NCI-H146 treated with DMSO at 0.1 percent for 48 hours (cell line): ENCODE measurements around the gene FLNB.

Experiments used
- DNase-seq: peaks from one replicate; lab custom pipeline; 2025; ENCODE audit not compliant: unreplicated experiment; lab: John Stamatoyannopoulos, UW

FLNB gene

GRCh38 chr3:58157700-58158099, 149.5 kb downstream of the FLNB start:
- DNase-seq = no peak

GRCh38 chr3:58158442-58159153, 150.4 kb downstream of the FLNB start:
- no peak for DNase-seq

DNA sequence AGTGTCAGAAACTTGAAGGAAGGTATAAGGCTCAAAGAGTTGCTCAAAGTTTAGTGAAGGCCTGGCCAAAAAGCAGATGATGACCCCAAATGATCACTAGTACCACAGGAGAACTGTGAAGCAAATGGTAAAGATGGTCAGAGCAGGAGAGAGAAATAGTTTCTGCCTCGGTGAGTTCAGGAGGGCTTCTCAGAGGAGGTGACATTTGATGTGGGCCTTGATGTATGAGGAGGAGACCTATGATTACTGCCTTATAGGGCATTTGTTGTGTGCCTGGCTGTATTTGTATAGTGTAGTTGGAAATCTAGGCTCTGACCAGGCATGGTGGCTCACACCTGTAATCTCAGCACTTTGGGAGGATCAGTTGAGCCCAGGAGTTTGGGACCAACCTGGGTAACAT, 152.2 kb downstream of the FLNB start:
- no peak for DNase-seq

GRCh38 chr3:58161435-58162398, 153.5 kb downstream of the FLNB start:
- no peak for DNase-seq

DNA sequence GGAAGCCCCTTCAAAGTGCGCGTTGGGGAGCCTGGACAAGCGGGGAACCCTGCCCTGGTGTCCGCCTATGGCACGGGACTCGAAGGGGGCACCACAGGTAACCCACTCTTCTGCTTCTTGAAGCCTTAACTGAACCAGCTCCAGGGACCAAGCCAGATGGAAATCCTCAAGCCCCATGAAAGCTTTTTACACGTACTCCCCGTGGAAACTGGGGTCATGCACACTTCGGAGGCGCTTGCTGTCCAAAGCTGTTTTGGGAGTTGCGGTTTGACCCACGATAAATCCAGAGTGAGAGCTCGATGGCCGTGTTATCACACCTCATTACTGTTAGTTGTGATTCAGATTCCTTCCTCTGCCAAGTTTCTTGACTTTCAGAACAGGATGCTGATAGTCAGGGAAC, 155.0 kb downstream of the FLNB start:
- no peak for DNase-seq

- DNase-seq = peak; percentile 65
These were observed 156.1 kb downstream of the FLNB start for GRCh38 chr3:58164199-58164879.

DNA sequence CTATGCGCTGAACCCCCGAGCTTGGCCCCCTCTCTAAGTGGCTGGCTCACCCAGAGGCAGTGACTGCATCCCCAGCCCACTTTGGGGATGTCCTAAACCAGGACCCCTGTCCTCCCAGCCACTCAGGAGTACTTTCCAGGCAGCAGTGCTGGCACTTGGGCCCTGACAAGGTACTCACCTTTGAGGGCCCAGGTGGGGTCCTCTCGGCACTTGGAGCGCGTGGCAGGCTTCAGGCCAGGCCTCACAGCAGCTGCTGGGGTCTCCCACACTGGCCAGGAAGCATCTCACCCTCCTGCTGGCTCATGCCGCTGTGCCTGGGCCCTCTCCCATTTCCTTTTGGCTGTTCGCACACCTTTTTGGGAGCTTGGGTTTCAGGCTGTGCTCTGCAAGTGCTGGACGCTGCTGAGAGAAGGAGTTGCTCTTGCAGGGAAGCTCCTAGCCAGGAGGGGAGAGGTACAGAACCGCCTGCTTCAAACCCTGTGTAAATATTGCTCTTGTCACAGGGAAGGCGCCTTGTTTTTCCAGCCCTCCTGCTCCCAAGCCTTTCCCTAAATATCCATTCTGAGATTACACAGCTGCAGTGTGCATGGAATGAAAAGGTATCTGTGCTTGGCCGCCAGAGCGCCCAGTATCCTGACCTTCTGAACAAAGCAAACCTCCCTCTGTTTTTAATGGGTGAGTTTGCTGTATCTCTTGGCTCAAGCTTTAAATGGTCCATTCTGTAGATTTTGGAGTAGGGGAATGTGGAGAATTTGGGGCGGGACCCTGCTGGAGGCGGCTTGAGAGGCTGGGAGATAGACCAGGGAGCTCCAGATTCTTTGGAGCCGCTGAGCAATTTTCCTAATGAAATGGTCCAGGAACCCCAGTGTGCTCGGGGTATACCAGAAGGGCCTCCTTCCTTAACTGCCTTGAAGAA, 156.9 kb downstream of the FLNB start:
- peak; percentile 43 for DNase-seq

DNA sequence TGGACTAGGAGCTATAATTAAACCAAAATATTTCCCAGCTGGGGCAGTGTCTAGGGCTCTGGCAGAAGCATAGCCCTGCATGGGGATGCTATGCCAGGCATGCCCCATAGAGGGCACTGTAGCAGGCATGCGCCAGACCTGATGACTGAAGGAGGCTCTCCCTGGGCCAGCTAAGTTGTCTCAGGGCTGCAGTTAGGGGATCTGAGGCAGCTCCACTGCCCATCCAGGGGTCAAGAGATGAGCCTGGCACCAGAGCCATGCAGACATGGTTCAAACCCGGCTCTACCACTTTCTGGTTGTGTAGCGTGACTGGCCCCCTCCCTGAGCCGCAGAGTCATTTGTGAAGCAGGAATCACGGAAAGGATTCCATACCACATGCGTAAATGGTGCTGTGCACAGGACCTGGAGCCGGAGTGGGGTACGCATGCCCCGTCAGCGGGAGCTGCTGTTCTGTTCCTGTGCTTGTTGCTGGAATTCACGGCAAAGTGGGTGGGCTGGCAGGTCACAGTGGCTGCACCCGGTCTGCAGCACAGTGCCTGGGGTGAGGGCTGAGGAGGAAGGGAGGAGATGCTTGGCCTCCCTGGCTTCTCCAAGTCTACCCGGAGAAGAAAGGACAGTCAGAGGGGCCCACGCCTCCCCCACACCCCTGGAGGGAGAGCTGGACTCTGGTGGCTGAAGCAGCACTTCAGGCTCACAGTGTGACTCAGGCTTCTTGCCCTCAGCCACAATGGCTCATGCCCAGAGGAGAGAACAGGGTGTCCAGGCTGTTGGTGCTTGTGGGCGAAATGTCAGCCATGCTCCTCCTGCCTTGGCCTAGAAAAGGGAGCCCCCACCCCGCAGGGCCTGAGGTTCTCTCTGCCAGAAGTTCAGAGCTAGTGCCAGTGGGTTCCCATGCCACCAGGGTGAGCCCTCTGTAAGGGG, 159.5 kb downstream of the FLNB start:
- peak; percentile 1 for DNase-seq

GRCh38 chr3:58168498-58168897, 160.3 kb downstream of the FLNB start:
- DNase-seq = no peak

DNA sequence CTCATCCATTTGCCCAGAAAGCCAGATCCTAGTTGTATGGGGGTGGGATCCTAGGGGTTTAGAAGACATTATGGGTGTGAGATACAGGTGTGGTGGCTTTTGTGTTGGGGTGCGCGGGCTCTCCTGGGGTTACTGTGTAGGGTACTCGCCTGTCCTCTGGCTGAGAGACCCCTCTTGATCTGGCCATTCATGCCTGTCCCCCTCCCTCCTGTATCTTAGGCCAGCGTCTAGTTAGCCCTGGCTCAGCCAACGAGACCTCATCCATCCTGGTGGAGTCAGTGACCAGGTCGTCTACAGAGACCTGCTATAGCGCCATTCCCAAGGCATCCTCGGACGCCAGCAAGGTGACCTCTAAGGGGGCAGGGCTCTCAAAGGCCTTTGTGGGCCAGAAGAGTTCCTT, 161.1 kb downstream of the FLNB start:
- no peak for DNase-seq

DNA sequence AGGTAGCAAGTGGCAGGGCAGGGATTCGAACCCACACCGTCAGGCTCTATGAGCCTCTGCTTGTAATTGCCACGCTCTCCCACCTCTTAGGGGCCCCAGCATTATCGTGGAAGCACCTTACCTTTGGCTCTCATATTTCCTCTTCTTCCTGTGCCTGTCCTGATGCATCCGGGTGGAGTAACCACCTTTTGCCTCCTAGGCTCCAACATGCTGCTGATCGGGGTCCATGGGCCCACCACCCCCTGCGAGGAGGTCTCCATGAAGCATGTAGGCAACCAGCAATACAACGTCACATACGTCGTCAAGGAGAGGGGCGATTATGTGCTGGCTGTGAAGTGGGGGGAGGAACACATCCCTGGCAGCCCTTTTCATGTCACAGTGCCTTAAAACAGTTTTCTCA, 162.2 kb downstream of the FLNB start:
- DNase-seq = no peak

DNA sequence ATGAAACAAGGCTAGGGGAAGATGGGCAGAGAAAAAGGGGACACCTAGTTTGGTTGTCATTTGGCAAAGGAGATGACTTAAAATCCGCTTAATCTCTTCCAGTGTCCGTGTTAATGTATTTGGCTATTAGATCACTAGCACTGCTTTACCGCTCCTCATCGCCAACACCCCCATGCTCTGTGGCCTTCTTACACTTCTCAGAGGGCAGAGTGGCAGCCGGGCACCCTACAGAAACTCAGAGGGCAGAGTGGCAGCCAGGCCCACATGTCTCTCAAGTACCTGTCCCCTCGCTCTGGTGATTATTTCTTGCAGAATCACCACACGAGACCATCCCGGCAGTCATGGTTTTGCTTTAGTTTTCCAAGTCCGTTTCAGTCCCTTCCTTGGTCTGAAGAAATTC, 162.9 kb downstream of the FLNB start:
- no peak for DNase-seq

- peak; percentile 18 for DNase-seq
These were observed 164.9 kb downstream of the FLNB start for GRCh38 chr3:58173029-58173668.

- peak; percentile 8 for DNase-seq
These were observed 165.6 kb downstream of the FLNB start for GRCh38 chr3:58173669-58174398.

DNA sequence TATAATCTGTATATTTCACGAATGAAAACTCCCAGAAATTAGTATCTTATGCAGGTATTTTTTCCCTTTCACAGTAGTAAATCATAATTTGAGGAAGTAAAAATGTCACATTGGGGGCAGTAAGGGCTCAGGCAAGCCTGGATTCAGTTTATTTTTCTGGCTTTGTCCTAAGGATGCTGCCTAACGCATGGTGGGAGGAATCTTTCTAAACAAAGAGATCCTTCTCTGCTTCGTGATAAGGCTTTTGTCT, 166.9 kb downstream of the FLNB start:
- DNase-seq = no peak

GRCh38 chr3:58175437-58176184, 167.4 kb downstream of the FLNB start:
- DNase-seq = no peak

GRCh38 chr3:58176185-58176530, 167.9 kb downstream of the FLNB start:
- no peak for DNase-seq

GRCh38 chr3:58176827-58177489, 168.7 kb downstream of the FLNB start:
- no peak for DNase-seq
